ENCODE results near the gene WWOX.

- TF ChIP-seq CTCF (IDR thresholded peaks at IDR 0.05) (no peak), POLR2AphosphoS5 (IDR thresholded peaks at IDR 0.05) (no peak), POLR2A (IDR thresholded peaks at IDR 0.05) (no peak), EP300 (IDR thresholded peaks at IDR 0.05) (no peak)
These were observed 234.4 kb downstream of the WWOX start for GRCh38 chr16:78333808-78334207.
